Trophoblast cell (in vitro differentiated cells and primary cell): Measurements from ENCODE around the gene PGAP6.

Source experiments
- DNase-seq, 2 donors: peaks; one replicate each; pipeline ENCODE4 v3.0.0-alpha.2; 2016
- H2AFZ ChIP-seq: 2 replicates; pipeline ENCODE4 v1.6.1; 2013; ENCODE audit warnings: low read length, moderate library complexity, mild to moderate bottlenecking; ENCODE audit not compliant: insufficient read depth, poor library complexity
- H2AK5ac ChIP-seq: 2 replicates; pipeline ENCODE4 v1.6.1; 2013; ENCODE audit warnings: mild to moderate bottlenecking, low read length
- H2BK120ac ChIP-seq: 2 replicates; pipeline ENCODE4 v1.6.1; 2013; ENCODE audit warnings: low read length, mild to moderate bottlenecking, moderate library complexity; ENCODE audit not compliant: insufficient read depth, poor library complexity
- H2BK12ac ChIP-seq: 2 replicates; pipeline ENCODE4 v1.6.1; 2013; ENCODE audit warnings: mild to moderate bottlenecking, low read length, moderate library complexity
- H2BK5ac ChIP-seq: 2 replicates; pipeline ENCODE4 v1.6.1; 2013; ENCODE audit warnings: low read length, low read depth, moderate library complexity, mild to moderate bottlenecking; ENCODE audit not compliant: poor library complexity
- H3K14ac ChIP-seq: 2 replicates; pipeline ENCODE4 v1.6.1; 2013; ENCODE audit warnings: mild to moderate bottlenecking, low read length
- H3K18ac ChIP-seq: 2 replicates; pipeline ENCODE4 v1.6.1; 2013; ENCODE audit warnings: mild to moderate bottlenecking, low read length
- H3K23ac ChIP-seq: 2 replicates; pipeline ENCODE4 v1.6.1; 2013; ENCODE audit warnings: low read length
- H3K27ac ChIP-seq: 2 replicates; pipeline ENCODE4 v1.5.1; 2013; ENCODE audit warnings: low read depth, mild to moderate bottlenecking, inconsistent platforms, low read length, moderate library complexity
- H3K27me3 ChIP-seq: 2 replicates; pipeline ENCODE4 v1.6.1; 2013; ENCODE audit warnings: inconsistent platforms, mild to moderate bottlenecking, low read length, moderate library complexity; ENCODE audit not compliant: insufficient read depth
- H3K36me3 ChIP-seq, 2 experiments: 1 replicate in 1 of 2; 2 replicates in 1 of 2; pipeline ENCODE4 v1.6.1; 2013; ENCODE audit warnings: low read length in 2 of 2, mild to moderate bottlenecking in 2 of 2, moderate library complexity in 1 of 2; ENCODE audit not compliant: insufficient read depth in 2 of 2, control insufficient read depth in 1 of 2
- H3K4ac ChIP-seq: 2 replicates; pipeline ENCODE4 v1.6.1; 2013; ENCODE audit warnings: low read depth, mild to moderate bottlenecking, low read length, moderate library complexity
- H3K4me1 ChIP-seq, 2 experiments: 1 replicate in 1 of 2; 2 replicates in 1 of 2; pipeline ENCODE4 v1.6.1; 2013; ENCODE audit warnings: low read length in 2 of 2, mild to moderate bottlenecking in 2 of 2, moderate library complexity in 1 of 2; ENCODE audit not compliant: insufficient read depth in 2 of 2, control insufficient read depth in 1 of 2
- H3K4me2 ChIP-seq: 2 replicates; pipeline ENCODE4 v1.6.1; 2013; ENCODE audit warnings: inconsistent platforms, mild to moderate bottlenecking, low read length, moderate library complexity
- H3K4me3 ChIP-seq: 2 replicates; pipeline ENCODE4 v1.5.1; 2013; ENCODE audit warnings: mild to moderate bottlenecking, low read depth, low read length, inconsistent platforms
- H3K79me1 ChIP-seq: one replicate; pipeline ENCODE4 v1.6.1; 2013; ENCODE audit warnings: low read length
- H3K79me2 ChIP-seq: 2 replicates; pipeline ENCODE4 v1.6.1; 2013; ENCODE audit warnings: low read length, mild to moderate bottlenecking; ENCODE audit not compliant: control insufficient read depth, insufficient read depth, poor library complexity
- H3K9ac ChIP-seq: 2 replicates; pipeline ENCODE4 v1.6.1; 2013; ENCODE audit warnings: mild to moderate bottlenecking, low read length
- H3K9me3 ChIP-seq: 2 replicates; pipeline ENCODE4 v1.6.1; 2013; ENCODE audit warnings: low read depth, mild to moderate bottlenecking, control low read depth, inconsistent platforms, low read length; ENCODE audit not compliant: insufficient read depth
- H4K12ac ChIP-seq: 2 replicates; pipeline ENCODE4 v1.6.1; 2013; ENCODE audit warnings: low read depth, mild to moderate bottlenecking, low read length, moderate library complexity
- H4K8ac ChIP-seq: 2 replicates; pipeline ENCODE4 v1.6.1; 2013; ENCODE audit warnings: low read depth, mild to moderate bottlenecking, low read length, moderate library complexity
- H4K91ac ChIP-seq: one replicate; pipeline ENCODE4 v1.6.1; 2013; ENCODE audit warnings: low read depth, mild to moderate bottlenecking, low read length, moderate library complexity
- WGBS: extraction: QIAGEN DNeasy Blood & Tissue Kit; methylation state at CpG from one replicate; pipeline ENCODE4 v1.1.7; 2013; ENCODE audit warnings: missing lambda C conversion rate; ENCODE audit not compliant: insufficient read length, insufficient coverage; ENCODE audit errors: extremely low coverage; 5-methylcytosine and 5-hydroxymethylcytosine counted together

The PGAP6 gene

DNA sequence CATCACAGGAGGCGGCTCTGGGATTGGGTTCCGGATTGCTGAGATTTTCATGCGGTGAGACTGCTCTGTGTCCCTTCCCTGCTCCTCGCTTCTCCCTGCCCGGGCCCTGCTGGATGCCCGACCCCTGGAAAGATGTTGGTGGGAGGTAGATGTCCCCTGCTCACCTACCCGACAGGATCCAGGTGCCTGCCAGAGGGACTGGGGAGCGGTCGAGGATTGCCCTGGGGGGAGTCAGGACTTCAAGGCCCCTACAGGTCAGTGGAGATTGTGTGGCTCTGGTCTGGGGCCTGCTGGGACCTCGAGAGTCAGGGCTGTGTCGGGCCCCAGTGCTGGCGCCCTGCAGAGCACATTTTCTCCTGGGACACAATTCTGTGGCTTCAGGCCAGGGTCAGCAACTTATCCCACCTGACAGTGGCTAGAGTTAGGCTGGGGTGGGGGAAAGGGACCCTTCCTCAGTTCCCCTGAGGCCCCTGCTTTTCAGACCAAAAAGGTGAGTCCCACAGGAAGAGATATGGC, 23.3 kb upstream of the PGAP6 start:
- Histone ChIP-seq H3K9me3 (no peaks in the 10 kb centered on the region), H4K12ac (no peak overlapping the region), H4K8ac (no peak overlapping the region), H4K91ac (no peak overlapping the region), H3K9ac (no peak overlapping the region), H3K4me3 (no peak overlapping the region), H2BK120ac (no peak overlapping the region), H2AFZ (no peak overlapping the region), H3K79me1 (peaks cover 6% of the 10 kb centered on the region), H3K27me3 (no peaks in the 10 kb centered on the region), H2AK5ac (no peak overlapping the region), H2BK12ac (no peak overlapping the region), H3K4me1 (peaks cover 8 to 15% of the 10 kb centered on the region in 2 experiments), H3K27ac (peak overlapping the region; percentile 24), H3K14ac (no peak overlapping the region), H3K4me2 (no peak overlapping the region), H3K79me2 (peaks cover 4% of the 10 kb centered on the region), H3K23ac (no peak overlapping the region), H2BK5ac (no peak overlapping the region), H3K4ac (no peak overlapping the region), H3K36me3 (peaks cover 10 to 11% of the 10 kb centered on the region in 2 experiments), H3K18ac (no peak overlapping the region)
- peak in 1 of 2 donors; percentile 70 for DNase-seq
- no CpG with 5 or more reads among the region's 12 CpGs for WGBS

DNA sequence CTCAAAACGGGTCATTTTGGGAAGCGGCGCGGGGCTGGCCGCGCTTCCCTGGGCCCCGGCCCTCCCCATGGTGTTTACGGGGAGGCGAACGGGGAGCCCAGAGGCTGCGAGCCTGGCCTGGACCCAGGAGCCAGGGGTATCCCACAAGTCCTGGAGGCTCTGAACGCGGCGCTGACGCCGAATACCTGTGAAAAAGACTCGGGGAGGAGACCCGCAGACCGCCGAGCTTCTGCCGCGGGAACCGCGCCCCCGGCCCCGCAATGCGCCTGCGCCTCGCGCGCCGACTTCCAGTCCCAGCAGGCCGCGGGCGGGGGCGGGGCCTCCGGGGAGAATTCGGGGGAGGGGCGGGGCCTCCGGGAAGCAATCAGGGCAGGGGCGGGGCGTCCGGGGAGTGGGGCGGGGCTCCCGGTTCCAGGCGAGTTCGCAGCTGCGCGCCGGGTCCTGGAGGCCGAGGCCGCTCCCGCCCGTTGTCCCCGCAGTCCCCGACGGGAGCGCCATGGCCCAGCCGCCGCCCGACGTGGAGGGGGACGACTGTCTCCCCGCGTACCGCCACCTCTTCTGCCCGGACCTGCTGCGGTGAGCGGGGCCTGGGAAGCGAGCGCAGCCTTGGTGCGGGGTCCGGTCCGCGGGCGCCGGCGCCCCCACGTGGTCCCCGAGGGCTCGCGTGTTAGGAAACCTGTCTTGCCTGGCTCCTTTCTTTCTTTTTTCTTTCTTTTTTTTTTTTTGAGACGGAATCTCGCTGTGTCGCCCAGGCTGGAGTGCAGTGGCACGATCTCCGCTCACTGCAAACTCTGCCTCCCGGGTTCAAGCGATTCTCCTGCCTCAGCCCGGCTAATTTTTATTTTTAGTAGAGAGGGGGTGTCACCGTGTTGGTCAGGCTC, 19.9 kb upstream of the PGAP6 start, which contains the start of gene DECR2:
Gene DECR2, plus strand, starts transcription at position 418 of the 881 bp plus-strand sequence. Its CDS starts 79 bp downstream, at position 497.
- Histone ChIP-seq H2AFZ (peak within 1 kb of the TSS; percentile 88), H3K14ac (peak within 1 kb of the TSS; percentile 97), H3K23ac (no peak within 1 kb of the TSS), H3K36me3 (peaks cover 20 to 24% of the 10 kb centered on the region in 2 experiments), H3K9ac (peak within 1 kb of the TSS; percentile 93), H4K8ac (peak within 1 kb of the TSS; percentile 99), H2BK120ac (peak within 1 kb of the TSS; percentile 95), H3K4me1 (peaks cover 8 to 22% of the 10 kb centered on the region in 2 experiments), H3K4me2 (peak within 1 kb of the TSS; percentile 78), H3K79me1 (peaks cover 9% of the 10 kb centered on the region), H3K4ac (peak within 1 kb of the TSS; percentile 94), H3K9me3 (no peaks in the 10 kb centered on the region), H4K91ac (peak within 1 kb of the TSS; percentile 97), H3K27me3 (no peaks in the 10 kb centered on the region), H3K4me3 (peak within 1 kb of the TSS; percentile 96), H3K18ac (peak within 1 kb of the TSS; percentile 99), H3K79me2 (peaks cover 7% of the 10 kb centered on the region), H3K27ac (peak within 1 kb of the TSS; percentile 85), H4K12ac (peak within 1 kb of the TSS; percentile 94), H2BK5ac (peak within 1 kb of the TSS; percentile 94), H2BK12ac (no peak within 1 kb of the TSS), H2AK5ac (peak within 1 kb of the TSS; percentile 76)
- WGBS = no CpG with 5 or more reads among the region's 91 CpGs
- peak; percentile 88 to 91 for DNase-seq

DNA sequence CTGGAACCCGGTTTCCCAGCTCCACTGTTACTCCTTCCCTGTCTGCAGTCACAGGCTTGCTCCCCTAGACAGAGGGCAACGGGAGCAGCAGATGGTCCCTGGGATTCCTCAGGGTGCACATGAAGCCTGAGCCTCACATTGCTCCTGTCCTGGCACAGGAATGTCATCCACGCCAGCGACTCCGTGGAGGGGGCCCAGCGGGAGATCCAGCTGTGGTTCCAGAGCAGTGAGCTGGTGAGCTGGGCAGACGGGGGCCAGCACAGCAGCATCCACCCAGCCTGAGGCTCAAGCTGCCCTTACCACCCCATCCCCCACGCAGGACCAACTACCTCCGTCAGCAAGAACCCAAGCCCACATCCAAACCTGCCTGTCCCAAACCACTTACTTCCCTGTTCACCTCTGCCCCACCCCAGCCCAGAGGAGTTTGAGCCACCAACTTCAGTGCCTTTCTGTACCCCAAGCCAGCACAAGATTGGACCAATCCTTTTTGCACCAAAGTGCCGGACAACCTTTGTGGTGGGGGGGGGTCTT, 18.3 kb upstream of the PGAP6 start:
- Histone ChIP-seq H2AK5ac (no peak overlapping the region), H2BK12ac (no peak overlapping the region), H2BK120ac (no peak overlapping the region), H3K27me3 (no peaks in the 10 kb centered on the region), H3K9me3 (no peaks in the 10 kb centered on the region), H3K14ac (no peak overlapping the region), H2BK5ac (no peak overlapping the region), H3K36me3 (peaks cover 20 to 24% of the 10 kb centered on the region in 2 experiments), H4K8ac (no peak overlapping the region), H4K91ac (no peak overlapping the region), H3K23ac (no peak overlapping the region), H3K4me2 (no peak overlapping the region), H3K9ac (no peak overlapping the region), H2AFZ (no peak overlapping the region), H3K27ac (no peak overlapping the region), H3K18ac (no peak overlapping the region), H3K79me2 (peaks cover 7% of the 10 kb centered on the region), H3K4me1 (peaks cover 4 to 17% of the 10 kb centered on the region in 2 experiments), H3K4me3 (no peak overlapping the region), H3K79me1 (peaks cover 9% of the 10 kb centered on the region), H4K12ac (no peak overlapping the region), H3K4ac (no peak overlapping the region)
- DNase-seq = no peak
- WGBS = no CpG with 5 or more reads among the region's 10 CpGs

DNA sequence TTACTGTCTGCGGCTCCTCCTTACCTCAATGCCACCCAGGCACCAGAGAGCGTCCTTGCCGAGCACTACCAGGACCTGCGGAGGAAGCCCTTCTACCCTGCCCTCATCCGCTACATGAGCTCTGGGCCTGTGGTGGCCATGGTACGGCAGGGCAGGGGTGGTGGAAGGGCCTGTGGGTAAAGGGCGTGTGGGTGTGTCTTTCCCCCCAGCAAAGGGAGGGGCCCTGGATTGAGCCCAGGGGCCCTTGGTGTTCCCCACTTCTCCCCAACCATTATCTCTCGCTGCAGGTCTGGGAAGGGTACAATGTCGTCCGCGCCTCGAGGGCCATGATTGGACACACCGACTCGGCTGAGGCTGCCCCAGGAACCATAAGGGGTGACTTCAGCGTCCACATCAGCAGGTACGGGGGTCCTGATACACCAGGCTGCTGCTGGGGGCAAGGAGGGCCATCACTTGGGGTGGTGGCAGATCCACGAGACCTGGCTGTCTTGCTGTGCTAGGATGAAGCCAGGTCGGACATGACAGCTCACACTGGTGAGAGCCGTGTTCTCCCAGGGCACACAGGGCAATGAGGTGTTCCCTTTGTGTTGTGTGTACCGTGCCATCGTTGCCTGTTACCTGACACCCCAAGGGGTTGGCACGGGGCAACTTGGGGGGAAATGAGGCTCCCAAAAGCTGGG, 17.7 kb upstream of the PGAP6 start:
- no peak overlapping the region for H3K27ac ChIP-seq

More for the DNA sequence above, 17.7 kb upstream of the PGAP6 start:
- Histone ChIP-seq H3K79me2 (peaks cover 7% of the 10 kb centered on the region), H3K4me1 (peaks cover 4 to 13% of the 10 kb centered on the region in 2 experiments), H3K9me3 (no peaks in the 10 kb centered on the region), H3K36me3 (peaks cover 20 to 24% of the 10 kb centered on the region in 2 experiments), H2AFZ (no peak overlapping the region), H4K91ac (no peak overlapping the region), H3K79me1 (peaks cover 9% of the 10 kb centered on the region), H3K23ac (no peak overlapping the region), H4K12ac (no peak overlapping the region), H2AK5ac (no peak overlapping the region), H3K18ac (peak overlapping the region; percentile 8), H2BK5ac (no peak overlapping the region), H2BK120ac (no peak overlapping the region), H4K8ac (no peak overlapping the region), H3K4ac (no peak overlapping the region), H3K14ac (no peak overlapping the region), H3K9ac (no peak overlapping the region), H3K4me3 (no peak overlapping the region), H3K4me2 (no peak overlapping the region), H2BK12ac (no peak overlapping the region), H3K27me3 (no peaks in the 10 kb centered on the region)
- WGBS = no CpG with 5 or more reads among the region's 22 CpGs
- DNase-seq = no peak
